ENCODE results near the gene PRPF19.

GRCh38 chr11:60932605-60933356 is 26.4 kb upstream of the PRPF19 start:
- no peak for TF ChIP-seq CTCF (conservative IDR thresholded peaks at IDR 0.05; ENCODE audit: low read length)
- TF ChIP-seq EZH2phosphoT487 (IDR thresholded peaks at IDR 0.05; ENCODE audit: borderline replicate concordance, low read depth, low read length): no peak

Data from OCI-LY7 (cell line).